Lower lobe of right lung (tissue), 2 donors: ENCODE measurements around the gene CASP3. TPM values are rescaled to one million over a fixed set of nuclear protein-coding genes. Genes with fewer than 3 reads are reported as not detected.

Source experiments
- ATAC-seq, 2 donors: fragments of 200-7000 bp; cut with Tn5 transposase; one replicate each; pipeline ENCODE4 v1.9.1; 2020 to 2022; ENCODE audit warnings: mild to moderate bottlenecking in 2 of 2, moderate library complexity in 2 of 2
- DNase-seq: peaks from one replicate; pipeline ENCODE4 v3.0.0-alpha.2; 2020
- H3K27ac ChIP-seq: fragments of 200-600 bp; one replicate; pipeline ENCODE4 v1.8.0; 2022
- H3K27me3 ChIP-seq: fragments of 200-600 bp; one replicate; pipeline ENCODE4 v1.8.0; 2022; ENCODE audit warnings: low read depth
- H3K36me3 ChIP-seq: fragments of 200-600 bp; one replicate; pipeline ENCODE4 v1.8.0; 2022; ENCODE audit warnings: mild to moderate bottlenecking
- H3K4me1 ChIP-seq: fragments of 200-600 bp; one replicate; pipeline ENCODE4 v1.8.0; 2022
- H3K4me3 ChIP-seq: fragments of 200-600 bp; one replicate; pipeline ENCODE4 v1.8.0; 2022; ENCODE audit warnings: mild to moderate bottlenecking
- H3K9me3 ChIP-seq: fragments of 200-600 bp; one replicate; pipeline ENCODE4 v1.8.0; 2022
- intact Hi-C: fragments of 100-400 bp; cut with DNase I; formaldehyde crosslinking; loops from one replicate; pipeline ENCODE4 v1.11.0; 2022
- total RNA-seq: library from RNA; stranded (reverse); fragmentation: NEBNext Ultra II Directional; extraction: Animal tissue kit (Norgen Biotek cat#: 25700); gene quantifications from one replicate; pipeline ENCODE4 v1.2.1, GENCODE V29; 2021
- TF ChIP-seq, protein P1 (sequence below): fragments of 200-600 bp; IDR thresholded peaks from one replicate; pipeline ENCODE4 v1.8.0; 2022; ENCODE audit warnings: antibody characterized with exemption, mild to moderate bottlenecking
- donor health status: DM: no; HTN: yes; CAD: no; lungs with severe emphysema.

The CASP3 gene
- total RNA-seq, 1 donor from 2014 or later = 17.8 TPM

DNA sequence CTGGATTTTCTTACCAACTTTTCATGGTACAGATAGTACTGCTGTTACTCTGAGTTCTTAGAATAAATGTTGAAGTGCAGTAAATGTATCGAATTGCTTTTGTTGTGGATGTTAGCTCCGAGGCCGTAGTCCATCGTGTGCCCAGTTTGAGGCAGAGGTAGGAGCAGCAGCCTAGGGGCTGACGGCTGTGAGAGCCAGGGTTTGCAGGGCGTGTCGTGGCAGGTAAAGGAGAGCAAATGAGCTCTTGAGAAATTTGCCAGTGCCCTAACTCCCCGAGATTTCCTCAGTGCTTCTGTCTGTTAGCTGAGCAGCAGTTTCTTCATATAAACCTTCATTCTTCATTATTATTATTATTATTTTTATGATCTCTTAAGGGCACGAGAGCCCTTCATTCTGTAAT lies 21.9 kb upstream of the CASP3 start:
- H3K4me3 ChIP-seq = no peak overlapping the region
- peaks cover 61% of the 10 kb centered on the region for H3K36me3 ChIP-seq
- TF ChIP-seq, protein P1, sequence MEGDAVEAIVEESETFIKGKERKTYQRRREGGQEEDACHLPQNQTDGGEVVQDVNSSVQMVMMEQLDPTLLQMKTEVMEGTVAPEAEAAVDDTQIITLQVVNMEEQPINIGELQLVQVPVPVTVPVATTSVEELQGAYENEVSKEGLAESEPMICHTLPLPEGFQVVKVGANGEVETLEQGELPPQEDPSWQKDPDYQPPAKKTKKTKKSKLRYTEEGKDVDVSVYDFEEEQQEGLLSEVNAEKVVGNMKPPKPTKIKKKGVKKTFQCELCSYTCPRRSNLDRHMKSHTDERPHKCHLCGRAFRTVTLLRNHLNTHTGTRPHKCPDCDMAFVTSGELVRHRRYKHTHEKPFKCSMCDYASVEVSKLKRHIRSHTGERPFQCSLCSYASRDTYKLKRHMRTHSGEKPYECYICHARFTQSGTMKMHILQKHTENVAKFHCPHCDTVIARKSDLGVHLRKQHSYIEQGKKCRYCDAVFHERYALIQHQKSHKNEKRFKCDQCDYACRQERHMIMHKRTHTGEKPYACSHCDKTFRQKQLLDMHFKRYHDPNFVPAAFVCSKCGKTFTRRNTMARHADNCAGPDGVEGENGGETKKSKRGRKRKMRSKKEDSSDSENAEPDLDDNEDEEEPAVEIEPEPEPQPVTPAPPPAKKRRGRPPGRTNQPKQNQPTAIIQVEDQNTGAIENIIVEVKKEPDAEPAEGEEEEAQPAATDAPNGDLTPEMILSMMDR = no peak
- DNase-seq (no peak), ATAC-seq (no peak)
- H3K27ac ChIP-seq = no peak overlapping the region
- intact Hi-C loops = no loop called here
- H3K27me3 ChIP-seq = no peaks in the 10 kb centered on the region
- H3K4me1 ChIP-seq = peaks cover 8% of the 10 kb centered on the region
- no peaks in the 10 kb centered on the region for H3K9me3 ChIP-seq

DNA sequence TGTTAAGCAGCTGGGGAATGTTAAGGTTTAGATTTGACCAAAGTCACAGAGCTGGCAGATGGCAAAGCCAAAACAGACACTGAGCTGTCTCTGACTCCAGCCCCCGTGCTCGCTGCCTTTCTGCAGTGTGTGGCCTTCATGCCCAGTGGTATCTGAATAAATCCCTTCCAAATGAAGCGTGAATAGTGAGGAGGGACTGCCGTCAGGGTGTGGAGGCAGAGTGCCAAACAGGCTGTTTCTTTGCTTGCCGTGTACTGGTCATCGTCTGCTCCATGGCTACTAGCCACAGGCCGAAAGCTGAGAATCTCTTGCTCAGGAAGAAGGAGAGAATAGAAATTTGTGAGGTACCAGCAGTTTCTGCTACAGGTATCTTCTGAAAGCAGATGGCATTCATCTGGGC lies 20.0 kb upstream of the CASP3 start:
- Histone ChIP-seq H3K27ac (no peak overlapping the region), H3K27me3 (no peaks in the 10 kb centered on the region), H3K4me1 (peaks cover 8% of the 10 kb centered on the region), H3K36me3 (peaks cover 57% of the 10 kb centered on the region), H3K9me3 (no peaks in the 10 kb centered on the region), H3K4me3 (no peak overlapping the region)
- intact Hi-C loops = no loop called here
- no peak for DNase-seq
- TF ChIP-seq, protein P1 = no peak
- ATAC-seq = no peak

DNA sequence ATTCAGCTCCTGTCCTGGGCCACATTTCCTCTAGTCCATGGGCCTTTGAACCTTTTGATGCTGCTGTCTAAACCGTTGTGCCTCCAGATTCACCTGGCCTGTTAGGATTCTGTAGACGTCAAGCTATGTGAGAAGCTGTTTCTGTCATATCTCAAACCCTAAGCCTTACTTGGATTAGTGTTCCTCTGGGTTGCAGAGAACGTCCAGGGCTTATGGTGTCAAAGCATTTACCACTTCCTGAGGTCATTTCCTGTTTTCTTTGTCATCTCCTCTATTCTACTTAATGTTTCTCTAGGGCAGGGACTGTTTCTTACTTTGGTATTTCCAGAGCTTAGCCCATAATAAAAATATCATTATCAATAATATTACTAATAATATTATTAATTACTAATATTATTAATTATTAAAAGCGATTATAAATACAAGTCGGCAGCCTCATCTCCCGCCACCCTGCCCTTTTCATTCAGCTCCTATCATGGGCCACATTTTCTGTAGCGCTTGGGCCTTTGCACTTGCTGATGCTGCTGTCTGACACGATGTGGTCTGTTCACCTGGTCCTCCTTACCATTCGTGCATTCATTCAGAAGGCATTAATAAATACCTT lies 19.4 kb upstream of the CASP3 start:
- H3K9me3 ChIP-seq = no peaks in the 10 kb centered on the region
- H3K36me3 ChIP-seq = peaks cover 52% of the 10 kb centered on the region
- peaks cover 8% of the 10 kb centered on the region for H3K4me1 ChIP-seq
- no peaks in the 10 kb centered on the region for H3K27me3 ChIP-seq
- peak overlapping the region; percentile 54 for H3K27ac ChIP-seq
- peak; percentile 29 to 51 for ATAC-seq
- TF ChIP-seq, protein P1 = no peak
- no peak for DNase-seq
- intact Hi-C loops = no loop called here
- no peak overlapping the region for H3K4me3 ChIP-seq

DNA sequence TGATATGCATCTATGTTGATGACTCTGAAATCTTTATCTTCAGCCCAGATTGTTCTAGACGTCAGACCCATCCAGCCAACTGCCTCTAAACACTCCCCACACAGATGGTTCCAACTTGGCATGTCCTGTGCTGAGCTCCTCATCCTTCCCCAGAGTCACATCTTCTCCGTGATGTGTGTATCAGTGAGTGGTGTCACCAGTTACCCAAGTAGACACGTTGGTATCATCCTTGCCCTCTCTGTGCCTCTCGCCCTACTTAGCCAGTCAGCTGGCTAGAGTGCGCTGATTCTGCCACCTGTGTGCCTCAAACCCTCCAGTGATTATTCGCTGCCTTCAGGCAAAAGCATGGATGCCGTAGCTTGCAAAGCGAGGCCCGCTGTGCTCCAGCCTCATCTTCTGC lies 18.8 kb upstream of the CASP3 start:
- TF ChIP-seq, protein P1 = no peak
- DNase-seq (no peak), ATAC-seq (peak in 1 of 2 donors; percentile 13)
- Histone ChIP-seq H3K4me3 (no peak overlapping the region), H3K9me3 (no peaks in the 10 kb centered on the region), H3K36me3 (peaks cover 49% of the 10 kb centered on the region), H3K27me3 (no peaks in the 10 kb centered on the region), H3K4me1 (peaks cover 8% of the 10 kb centered on the region), H3K27ac (peak overlapping the region; percentile 54)
- intact Hi-C loops = no loop called here

DNA sequence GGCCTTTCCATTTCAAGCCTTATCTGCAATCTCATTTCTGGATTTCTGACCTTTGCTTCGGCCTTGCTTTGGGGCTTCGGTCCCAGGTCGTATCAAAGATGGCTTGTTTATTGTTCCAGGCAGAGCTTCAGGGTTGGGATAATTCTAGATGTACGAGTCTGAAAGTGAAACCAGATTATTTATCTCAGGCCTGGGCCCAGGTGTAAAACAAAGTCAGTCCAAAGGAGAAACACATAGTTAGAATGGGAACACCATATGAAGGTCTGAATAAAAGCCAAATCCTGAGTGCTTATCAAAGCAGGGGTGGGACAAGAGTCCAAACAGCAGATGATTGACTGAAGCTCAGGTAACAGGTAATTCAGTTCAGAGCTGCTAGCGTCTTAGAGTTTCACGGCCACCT lies 17.4 kb upstream of the CASP3 start:
- Histone ChIP-seq H3K27ac (no peak overlapping the region), H3K27me3 (no peaks in the 10 kb centered on the region), H3K4me1 (peaks cover 8% of the 10 kb centered on the region), H3K9me3 (no peaks in the 10 kb centered on the region), H3K36me3 (peaks cover 37% of the 10 kb centered on the region), H3K4me3 (no peak overlapping the region)
- TF ChIP-seq, protein P1 = no peak
- intact Hi-C loops = no loop called here
- DNase-seq = no peak
- ATAC-seq = no peak
